22Rv1 (cell line): ENCODE data around the gene SV2C.

Experiments used
- CTCF ChIP-seq: fragments of 450-650 bp; IDR thresholded peaks from 2 replicates; pipeline ENCODE4 v1.5.1; 2017; ENCODE audit warnings: mild to moderate bottlenecking
- ZFX ChIP-seq: fragments of 450-650 bp; IDR thresholded peaks from 2 replicates; pipeline ENCODE4 v1.6.1; 2017; ENCODE audit warnings: antibody characterized with exemption, borderline replicate concordance

GRCh38 chr5:76299592-76299991 lies 216.4 kb downstream of the SV2C start:
- no peak for TF ChIP-seq CTCF
- TF ChIP-seq ZFX = no peak
